Right atrium auricular region (tissue), 2 donors: ENCODE measurements around the gene LY9. TPM values are rescaled to one million over a fixed set of nuclear protein-coding genes. Genes with fewer than 3 reads are reported as not detected.

ENCODE experiments used
- DNase-seq: peaks from one replicate; pipeline ENCODE4 v3.0.0-alpha.2; 2019; ENCODE audit warnings: low spot score
- H3K27ac ChIP-seq, 2 donors: fragments of 200-600 bp; sonication (generic); 1 replicate in 1 of 2; 2 replicates in 1 of 2; pipeline ENCODE4 v1.5.1; 2016 to 2019
- H3K27me3 ChIP-seq, 2 donors: fragments of 200-600 bp; sonication (generic); one replicate each; pipeline versions ENCODE4 v1.5.1 to v1.6.0; 2017 to 2019
- H3K36me3 ChIP-seq: fragments of 200-600 bp; sonication (generic); one replicate; pipeline ENCODE4 v1.5.1; 2016
- H3K4me1 ChIP-seq, 2 donors: fragments of 200-600 bp; sonication (generic); one replicate each; pipeline versions ENCODE4 v1.5.1 to v1.6.0; 2017 to 2019
- H3K4me3 ChIP-seq, 2 donors: fragments of 200-600 bp; sonication (generic); 1 replicate in 1 of 2; 2 replicates in 1 of 2; pipeline ENCODE4 v1.5.1; 2017 to 2019; ENCODE audit warnings: mild to moderate bottlenecking in 1 of 2, moderate library complexity in 1 of 2
- H3K9me3 ChIP-seq, 2 donors: fragments of 200-600 bp; sonication (generic); one replicate each; pipeline ENCODE4 v1.5.1; 2019
- CTCF ChIP-seq, 2 donors: fragments of 200-600 bp; sonication (generic); IDR thresholded peaks; one replicate each; pipeline ENCODE4 v1.5.1; 2019; ENCODE audit warnings: antibody characterized with exemption in 2 of 2
- total RNA-seq, 2 donors: library from RNA; depleted of rRNA; stranded (reverse); fragments of >200 nt; gene quantifications; one replicate each; pipeline ENCODE4 v1.1.0, GENCODE V29; 2016

Gene LY9
- total RNA-seq, 2 donors from 2014 or later: 0.19 to 0.20 TPM

- no peak overlapping the region for H3K27ac ChIP-seq
- H3K4me1 ChIP-seq: no peaks in the 10 kb centered on the region
- no peaks in the 10 kb centered on the region for H3K36me3 ChIP-seq
- no peak overlapping the region for H3K4me3 ChIP-seq
- no peak for DNase-seq
- peaks cover 0 to 15% of the 10 kb centered on the region in 2 donors for H3K9me3 ChIP-seq
- TF ChIP-seq CTCF (IDR thresholded peaks at IDR 0.05): no peak
- H3K27me3 ChIP-seq: no peaks in the 10 kb centered on the region
These were observed 15.2 kb downstream of the LY9 start for GRCh38 chr1:160811147-160811546.

DNA sequence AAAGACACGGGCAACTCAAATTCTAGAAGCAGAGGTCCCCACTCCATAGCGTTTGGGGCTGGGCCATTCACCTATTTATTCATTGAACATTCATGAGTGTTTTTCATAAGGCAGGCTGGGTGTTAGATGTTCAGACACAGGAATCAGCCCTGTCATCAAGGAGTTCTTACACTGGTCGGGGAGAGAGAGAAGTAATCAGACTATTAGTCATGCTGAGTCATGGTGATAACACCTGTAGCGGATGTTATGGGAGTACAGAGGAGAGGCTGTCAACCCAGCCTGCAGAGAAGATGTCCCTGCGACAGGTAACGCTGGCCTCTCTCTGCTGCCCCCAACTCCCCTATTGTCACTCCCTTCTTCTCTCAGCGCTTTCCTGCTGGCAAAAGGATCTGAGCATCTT lies 17.2 kb downstream of the LY9 start:
- no peaks in the 10 kb centered on the region for H3K9me3 ChIP-seq
- H3K36me3 ChIP-seq: no peaks in the 10 kb centered on the region
- no peak overlapping the region for H3K4me3 ChIP-seq
- H3K27me3 ChIP-seq: no peaks in the 10 kb centered on the region
- H3K27ac ChIP-seq: no peak overlapping the region
- TF ChIP-seq CTCF (IDR thresholded peaks at IDR 0.05): no peak
- H3K4me1 ChIP-seq: no peaks in the 10 kb centered on the region
- no peak for DNase-seq

GRCh38 chr1:160814316-160814715 lies 18.3 kb downstream of the LY9 start:
- Histone ChIP-seq H3K27ac (no peak overlapping the region), H3K27me3 (no peaks in the 10 kb centered on the region), H3K36me3 (no peaks in the 10 kb centered on the region), H3K4me3 (no peak overlapping the region), H3K4me1 (no peaks in the 10 kb centered on the region), H3K9me3 (no peaks in the 10 kb centered on the region)
- no peak for TF ChIP-seq CTCF (IDR thresholded peaks at IDR 0.05)
- no peak for DNase-seq

GRCh38 chr1:160814856-160815255 lies 18.9 kb downstream of the LY9 start:
- Histone ChIP-seq H3K27me3 (no peaks in the 10 kb centered on the region), H3K36me3 (no peaks in the 10 kb centered on the region), H3K4me1 (no peaks in the 10 kb centered on the region), H3K27ac (no peak overlapping the region), H3K4me3 (no peak overlapping the region), H3K9me3 (no peaks in the 10 kb centered on the region)
- DNase-seq: no peak
- no peak for TF ChIP-seq CTCF (IDR thresholded peaks at IDR 0.05)

DNA sequence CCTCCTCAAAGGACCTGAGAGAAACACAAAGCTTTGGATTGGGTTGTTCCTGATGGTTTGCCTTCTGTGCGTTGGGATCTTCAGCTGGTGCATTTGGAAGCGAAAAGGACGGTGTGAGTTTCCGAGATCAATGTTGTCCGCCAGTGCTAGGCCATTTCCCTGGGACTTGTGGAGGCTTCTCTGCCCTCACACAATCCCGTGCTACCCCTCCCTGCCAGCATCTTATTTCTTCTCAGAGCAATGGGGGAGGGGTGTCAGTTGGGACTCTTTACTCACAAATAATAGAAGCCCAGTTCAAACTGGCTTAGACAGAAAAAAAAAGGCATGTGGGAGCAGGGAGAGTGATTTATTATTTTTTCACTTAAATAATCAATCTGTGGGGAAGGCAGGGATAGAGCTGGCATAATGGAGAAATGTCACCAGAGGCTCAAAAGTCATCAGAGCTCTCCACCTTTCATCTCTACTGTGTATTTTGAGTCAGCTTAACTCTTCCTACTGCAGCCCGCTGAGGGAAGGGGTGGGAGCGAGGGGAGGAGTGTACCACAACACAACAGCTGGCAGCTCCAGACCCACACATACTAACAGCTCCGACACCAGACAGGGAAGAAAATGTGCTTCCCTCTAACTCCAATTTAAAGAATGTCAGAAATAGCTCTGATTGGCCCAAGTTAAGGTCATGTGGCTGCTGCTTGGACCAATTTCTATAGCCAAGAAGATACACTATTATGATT lies 22.4 kb downstream of the LY9 start:
- H3K36me3 ChIP-seq: no peaks in the 10 kb centered on the region
- no peak overlapping the region for H3K27ac ChIP-seq
- no peak overlapping the region for H3K4me3 ChIP-seq
- TF ChIP-seq CTCF (IDR thresholded peaks at IDR 0.05): no peak
- no peak for DNase-seq
- H3K4me1 ChIP-seq: no peaks in the 10 kb centered on the region
- H3K27me3 ChIP-seq: no peaks in the 10 kb centered on the region
- H3K9me3 ChIP-seq: no peaks in the 10 kb centered on the region

- no peak for DNase-seq
- H3K4me3 ChIP-seq: no peak overlapping the region
- no peaks in the 10 kb centered on the region for H3K4me1 ChIP-seq
- H3K36me3 ChIP-seq: no peaks in the 10 kb centered on the region
- H3K27ac ChIP-seq: no peak overlapping the region
- H3K9me3 ChIP-seq: no peaks in the 10 kb centered on the region
- TF ChIP-seq CTCF (IDR thresholded peaks at IDR 0.05): no peak
- no peaks in the 10 kb centered on the region for H3K27me3 ChIP-seq
These were observed 23.2 kb downstream of the LY9 start for GRCh38 chr1:160819186-160819585.
